ENCODE results near the gene FAF1.
"Not testable (repeated sequence)": the region's sequence is repeated elsewhere in the genome, so short reads cannot be mapped to it uniquely, and the experiment has no call there.

FAF1 gene

GRCh38 chr1:50836117-50836516 lies 124.0 kb downstream of the FAF1 start:
- no peak for DNase-seq

GRCh38 chr1:50833216-50833615 lies 126.9 kb downstream of the FAF1 start:
- no peak for DNase-seq

GRCh38 chr1:50832167-50832566 lies 127.9 kb downstream of the FAF1 start:
- DNase-seq: no peak

- no peak for DNase-seq
Observed at GRCh38 chr1:50831300-50832061, 128.6 kb downstream of the FAF1 start.

GRCh38 chr1:50830621-50831020 lies 129.4 kb downstream of the FAF1 start:
- no peak for DNase-seq

- DNase-seq: no peak
Observed at GRCh38 chr1:50829014-50829958, 130.8 kb downstream of the FAF1 start.

GRCh38 chr1:50827546-50827945 lies 132.5 kb downstream of the FAF1 start:
- DNase-seq: no peak

GRCh38 chr1:50826792-50827191 lies 133.3 kb downstream of the FAF1 start:
- DNase-seq: not testable (repeated sequence)

GRCh38 chr1:50822035-50822776 lies 137.9 kb downstream of the FAF1 start:
- DNase-seq: no peak

- DNase-seq: no peak
Observed at GRCh38 chr1:50820545-50820944, 139.5 kb downstream of the FAF1 start.

GRCh38 chr1:50812346-50812745 lies 147.7 kb downstream of the FAF1 start:
- no peak for DNase-seq

- DNase-seq: no peak
Observed at GRCh38 chr1:50808296-50808695, 151.8 kb downstream of the FAF1 start.

- DNase-seq: no peak
Observed at GRCh38 chr1:50796272-50796671, 163.8 kb downstream of the FAF1 start.

GRCh38 chr1:50793521-50793920 lies 166.5 kb downstream of the FAF1 start:
- no peak for DNase-seq

- DNase-seq: no peak
Observed at GRCh38 chr1:50787266-50787665, 172.8 kb downstream of the FAF1 start.

- DNase-seq: no peak
Observed at GRCh38 chr1:50783286-50783685, 176.8 kb downstream of the FAF1 start.

GRCh38 chr1:50780797-50781196 lies 179.3 kb downstream of the FAF1 start:
- no peak for DNase-seq

GRCh38 chr1:50779801-50780200 lies 180.3 kb downstream of the FAF1 start:
- DNase-seq: no peak

GRCh38 chr1:50775740-50776139 lies 184.3 kb downstream of the FAF1 start:
- DNase-seq: no peak

- DNase-seq: no peak
Observed at GRCh38 chr1:50774759-50775351, 185.2 kb downstream of the FAF1 start.

GRCh38 chr1:50766688-50767087 lies 193.4 kb downstream of the FAF1 start:
- DNase-seq: no peak

- DNase-seq: not testable (repeated sequence)
Observed at GRCh38 chr1:50756543-50756942, 203.5 kb downstream of the FAF1 start.

GRCh38 chr1:50754764-50755163 lies 205.3 kb downstream of the FAF1 start:
- not testable (repeated sequence) for DNase-seq
